Esophagus (tissue), 2 donors: ENCODE data around the gene RHEBL1. TPM values are rescaled to one million over a fixed set of nuclear protein-coding genes. Genes with fewer than 3 reads are reported as not detected.

Experiments
- H3K27ac ChIP-seq, 2 donors: one replicate each; pipeline ENCODE4 v1.5.1; 2013; ENCODE audit warnings: low read depth in 2 of 2, mild to moderate bottlenecking in 2 of 2, inconsistent platforms in 1 of 2, low read length in 1 of 2, moderate library complexity in 1 of 2
- H3K27me3 ChIP-seq, 2 donors: one replicate each; pipeline ENCODE4 v1.6.1; 2013; ENCODE audit warnings: low read length in 2 of 2, control low read depth in 1 of 2, mild to moderate bottlenecking in 1 of 2; ENCODE audit not compliant: insufficient read depth in 2 of 2, control insufficient read depth in 1 of 2
- H3K36me3 ChIP-seq, 2 donors: one replicate each; pipeline ENCODE4 v1.6.1; 2013; ENCODE audit warnings: low read length in 1 of 2; ENCODE audit not compliant: control insufficient read depth in 2 of 2, insufficient read depth in 2 of 2
- H3K4me1 ChIP-seq, 2 donors: one replicate each; pipeline ENCODE4 v1.6.1; 2013; ENCODE audit warnings: low read length in 1 of 2; ENCODE audit not compliant: control insufficient read depth in 2 of 2, insufficient read depth in 2 of 2
- H3K4me3 ChIP-seq, 2 donors: one replicate each; pipeline ENCODE4 v1.5.1; 2013; ENCODE audit warnings: low read length in 2 of 2, mild to moderate bottlenecking in 2 of 2, low read depth in 1 of 2, moderate library complexity in 1 of 2
- H3K9me3 ChIP-seq, 2 donors: one replicate each; pipeline ENCODE4 v1.6.1; 2013; ENCODE audit warnings: mild to moderate bottlenecking in 2 of 2, low read depth in 1 of 2, low read length in 1 of 2, moderate library complexity in 1 of 2; ENCODE audit not compliant: control insufficient read depth in 2 of 2, insufficient read depth in 1 of 2
- WGBS, 2 donors: extraction: QIAGEN DNeasy Blood & Tissue Kit; methylation state at CpG; one replicate each; pipeline ENCODE4 v1.1.7; 2013; 5-methylcytosine and 5-hydroxymethylcytosine counted together
- polyA plus RNA-seq, 2 donors: library from polyadenylated mRNA; stranded (reverse); fragments of 200-250 nt; gene quantifications; one replicate each; pipeline ENCODE4 v1.2.3, GENCODE V29; 2013
- donor health status: healthy with polysubstance abuse.
- donor health status: Bipolar disorder and iron deficiency.

RHEBL1 gene
- polyA plus RNA-seq, 2 donors: 0.24 to 0.39 TPM

DNA sequence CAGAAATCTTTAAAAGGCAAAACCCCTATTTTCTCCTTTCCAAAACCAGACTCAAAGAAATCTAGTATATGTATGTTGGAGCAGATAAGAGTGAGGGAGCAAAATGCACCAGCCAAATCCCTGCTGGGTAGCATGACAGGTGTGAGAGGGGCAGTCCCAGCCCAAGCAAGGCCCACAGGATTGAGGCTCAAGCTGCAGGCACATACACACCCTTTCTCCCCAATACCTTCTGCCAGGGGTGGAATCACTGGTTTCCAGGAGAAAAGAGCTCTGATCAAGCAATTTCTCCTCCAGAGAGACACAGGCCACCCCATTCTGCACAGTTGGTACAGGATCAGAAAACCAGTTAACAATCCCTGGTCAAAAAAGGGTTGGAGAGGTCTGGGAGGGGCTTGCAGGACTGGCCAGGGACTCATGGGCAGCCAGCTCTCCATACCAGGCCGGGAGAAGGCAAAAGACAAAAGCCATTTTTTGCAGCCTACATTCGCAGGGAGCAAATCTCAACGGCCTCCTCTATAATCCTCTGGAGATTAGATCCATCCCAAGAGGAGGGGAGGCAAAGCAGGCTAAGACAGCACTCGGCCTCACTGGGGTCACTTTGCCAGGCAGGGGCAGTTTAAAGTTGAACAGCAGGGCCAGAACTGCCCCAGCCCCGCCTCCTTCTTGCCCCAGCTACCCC is 11.3 kb downstream of the RHEBL1 start:
- Histone ChIP-seq H3K4me3 (peak overlapping the region; percentile 93 to 98), H3K4me1 (peaks cover 11 to 17% of the 10 kb centered on the region in 2 donors), H3K9me3 (no peaks in the 10 kb centered on the region), H3K36me3 (peaks cover under 1 to 11% of the 10 kb centered on the region in 2 donors), H3K27ac (peak overlapping the region in 1 of 2 donors; percentile 98), H3K27me3 (no peaks in the 10 kb centered on the region)
- 4 to 5% methylated on average over 5 of the region's 5 CpGs for WGBS, 2 donors

DNA sequence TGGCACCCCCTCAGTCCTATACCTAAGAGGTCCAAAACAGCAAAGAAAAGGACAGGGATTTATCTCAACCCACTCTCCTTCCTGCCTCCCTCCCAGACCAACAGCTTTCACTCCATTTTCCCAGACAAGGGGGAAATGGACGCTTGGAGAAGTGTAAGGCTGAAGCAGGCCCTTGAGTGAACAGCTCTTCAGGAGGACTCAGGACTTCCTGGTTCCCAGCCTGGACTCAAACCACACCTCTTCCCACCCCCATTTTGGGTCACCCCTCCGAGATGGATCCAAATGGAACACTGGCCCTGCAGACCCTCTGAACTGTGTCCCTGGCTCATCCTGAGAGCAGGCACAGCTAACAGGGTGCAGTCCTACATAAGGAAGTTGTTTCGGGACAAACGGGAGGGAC is 11.9 kb downstream of the RHEBL1 start:
- H3K27ac ChIP-seq: peak overlapping the region in 1 of 2 donors; percentile 59
- peaks cover 3 to 17% of the 10 kb centered on the region in 2 donors for H3K36me3 ChIP-seq
- 3 to 5% methylated on average over 4 of the region's 4 CpGs for WGBS, 2 donors
- peaks cover 11 to 20% of the 10 kb centered on the region in 2 donors for H3K4me1 ChIP-seq
- peak overlapping the region; percentile 93 to 98 for H3K4me3 ChIP-seq
- no peaks in the 10 kb centered on the region for H3K27me3 ChIP-seq
- H3K9me3 ChIP-seq: no peaks in the 10 kb centered on the region

DNA sequence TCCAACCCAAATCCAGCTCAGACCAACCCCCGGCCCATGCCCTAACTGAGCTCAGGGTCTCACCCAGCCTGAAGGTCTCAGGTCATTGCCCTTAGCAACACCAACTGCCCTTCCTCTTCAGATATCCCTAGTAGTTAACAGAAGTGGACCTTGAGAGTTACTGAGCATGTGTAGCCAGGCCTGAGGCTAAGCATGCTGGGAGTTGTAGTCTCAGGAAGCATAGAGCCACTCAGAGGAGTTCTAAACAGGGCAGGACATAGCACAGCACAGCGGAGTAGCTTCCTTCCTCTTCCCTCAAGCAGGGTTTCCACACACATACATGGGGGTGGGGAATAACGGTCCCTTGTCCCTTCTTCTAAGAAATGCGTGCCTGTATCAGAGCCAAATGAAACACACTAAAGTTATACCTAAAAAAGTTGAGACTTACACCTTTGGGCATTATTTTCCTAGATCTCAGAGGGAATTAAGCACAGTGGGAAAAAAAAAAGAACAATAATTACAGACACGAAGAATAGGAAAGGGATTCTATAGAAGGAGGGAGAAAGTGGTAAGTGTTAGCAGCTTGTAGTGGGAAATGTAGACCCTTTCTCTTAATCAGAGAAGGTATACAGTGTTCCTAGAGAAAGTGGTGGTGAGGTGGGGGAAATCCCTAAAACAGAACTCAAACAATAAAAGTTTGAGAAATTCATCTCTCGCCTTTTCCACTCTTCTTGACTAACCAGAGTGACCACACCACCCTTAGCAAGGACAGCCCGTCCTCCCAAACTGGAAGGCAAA is 13.6 kb downstream of the RHEBL1 start:
- Histone ChIP-seq H3K27ac (no peak overlapping the region), H3K4me1 (peaks cover 11 to 23% of the 10 kb centered on the region in 2 donors), H3K4me3 (no peak overlapping the region), H3K9me3 (no peaks in the 10 kb centered on the region), H3K36me3 (peaks cover 12 to 34% of the 10 kb centered on the region in 2 donors), H3K27me3 (no peaks in the 10 kb centered on the region)
- 38 to 41% methylated on average over 7 of the region's 7 CpGs for WGBS, 2 donors

DNA sequence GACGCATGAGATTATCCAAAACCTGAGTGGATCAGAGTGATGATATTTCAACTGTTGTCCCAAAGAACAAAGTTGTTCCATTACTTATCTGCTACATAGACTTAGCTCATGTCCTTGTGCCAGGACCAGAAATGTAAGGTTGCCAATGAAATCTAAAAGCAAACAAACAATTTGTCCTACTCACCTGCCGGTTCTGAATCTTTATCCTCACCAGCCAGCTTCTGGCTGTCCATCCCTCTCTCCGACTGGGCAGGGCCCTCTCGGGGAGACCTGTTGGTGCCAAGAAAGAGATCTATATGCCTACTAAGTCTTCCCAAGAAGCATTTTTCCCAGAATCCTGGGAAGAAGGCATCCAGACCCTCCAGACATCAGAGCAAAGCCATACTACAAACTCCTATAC is 14.7 kb downstream of the RHEBL1 start:
- H3K36me3 ChIP-seq: peaks cover 14 to 45% of the 10 kb centered on the region in 2 donors
- H3K4me3 ChIP-seq: no peak overlapping the region
- no peak overlapping the region for H3K27ac ChIP-seq
- peaks cover 11 to 23% of the 10 kb centered on the region in 2 donors for H3K4me1 ChIP-seq
- H3K9me3 ChIP-seq: no peaks in the 10 kb centered on the region
- 45 to 62% methylated on average over 4 of the region's 4 CpGs for WGBS, 2 donors
- no peaks in the 10 kb centered on the region for H3K27me3 ChIP-seq

DNA sequence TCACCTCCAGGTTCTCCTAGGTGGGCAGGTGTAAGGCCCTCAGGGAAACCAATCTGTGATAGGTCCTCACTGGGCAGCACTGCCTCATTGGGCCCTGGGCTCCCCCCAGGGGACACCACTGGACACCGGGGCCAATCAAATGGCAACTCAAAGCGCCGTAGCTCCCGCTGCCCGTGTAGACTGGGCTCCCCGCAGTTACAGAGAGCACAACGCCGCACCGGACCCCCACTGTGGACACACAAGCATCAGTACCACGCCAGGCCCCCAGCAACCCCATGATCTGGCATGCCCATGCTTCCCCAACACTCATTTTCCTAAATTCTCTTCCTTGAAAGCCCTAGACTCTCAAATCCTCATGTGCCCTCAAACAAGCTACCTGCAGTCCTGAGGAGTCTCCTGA is 15.3 kb downstream of the RHEBL1 start:
- H3K4me1 ChIP-seq: peaks cover 11 to 23% of the 10 kb centered on the region in 2 donors
- H3K27me3 ChIP-seq: no peaks in the 10 kb centered on the region
- no peak overlapping the region for H3K4me3 ChIP-seq
- no peak overlapping the region for H3K27ac ChIP-seq
- H3K9me3 ChIP-seq: no peaks in the 10 kb centered on the region
- 91 to 93% methylated on average over 10 of the region's 10 CpGs for WGBS, 2 donors
- H3K36me3 ChIP-seq: peaks cover 14 to 51% of the 10 kb centered on the region in 2 donors

DNA sequence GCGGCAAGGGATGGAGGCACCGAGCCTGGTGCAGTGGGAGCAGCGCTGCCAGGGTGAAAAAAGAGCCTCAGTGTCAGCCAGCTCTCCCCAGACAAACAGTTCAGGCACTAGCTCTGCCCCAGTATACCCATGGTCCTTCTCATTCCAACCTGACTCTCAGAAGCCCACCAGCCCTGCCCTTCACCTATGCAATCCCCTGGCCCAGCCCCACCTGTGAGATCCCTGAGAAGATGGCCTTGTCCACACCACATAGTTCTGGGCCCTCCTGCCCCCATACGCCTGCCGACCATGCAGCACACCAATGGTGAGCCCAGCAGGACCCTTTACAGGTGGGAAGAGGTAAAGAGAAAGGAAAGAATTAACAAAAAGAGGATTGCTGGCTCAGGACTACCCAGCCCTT is 15.7 kb downstream of the RHEBL1 start:
- WGBS, 2 donors: 93 to 94% methylated on average over 5 of the region's 5 CpGs
- Histone ChIP-seq H3K4me1 (peaks cover 11 to 23% of the 10 kb centered on the region in 2 donors), H3K36me3 (peaks cover 14 to 54% of the 10 kb centered on the region in 2 donors), H3K27me3 (no peaks in the 10 kb centered on the region), H3K27ac (no peak overlapping the region), H3K4me3 (no peak overlapping the region), H3K9me3 (no peaks in the 10 kb centered on the region)

DNA sequence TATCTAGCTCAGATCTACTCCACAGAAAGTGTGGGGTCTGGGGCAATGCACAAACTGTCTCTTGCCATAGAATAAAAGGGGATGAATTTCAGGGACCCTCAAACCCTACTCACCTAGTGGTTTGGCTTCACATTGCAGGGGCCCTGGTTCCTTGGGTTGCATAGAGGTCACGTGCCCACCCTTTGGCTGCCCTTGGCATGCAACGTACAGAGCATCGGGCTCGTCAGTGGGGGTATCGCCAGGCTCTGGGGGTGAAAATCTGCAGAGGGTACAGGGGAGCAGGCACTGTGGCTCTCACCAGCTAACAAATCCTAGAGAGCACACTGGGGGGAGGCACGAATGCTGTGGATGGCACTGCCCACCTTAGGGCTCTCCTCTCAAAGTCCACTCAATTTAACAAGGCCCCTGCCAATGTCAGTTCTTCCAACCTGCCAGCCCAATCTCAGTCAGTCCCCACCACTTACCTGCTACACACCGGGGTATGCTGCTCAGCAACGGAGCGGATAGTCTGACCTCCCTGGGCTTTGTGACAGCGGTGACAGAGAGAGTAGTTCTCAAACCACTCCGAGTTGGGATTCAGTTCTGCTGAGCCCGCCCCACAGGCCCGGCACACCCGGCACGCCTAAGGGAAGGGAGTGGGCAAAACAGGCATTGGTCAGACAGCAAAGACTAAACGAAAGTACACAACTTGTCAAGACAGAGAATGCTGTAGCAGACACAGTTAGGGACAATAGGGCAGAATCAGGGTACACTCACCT is 17.1 kb downstream of the RHEBL1 start:
- 78 to 81% methylated on average over 16 of the region's 16 CpGs for WGBS, 2 donors
- Histone ChIP-seq H3K27ac (peak overlapping the region in 1 of 2 donors; percentile 22), H3K36me3 (peaks cover 23 to 66% of the 10 kb centered on the region in 2 donors), H3K27me3 (no peaks in the 10 kb centered on the region), H3K4me3 (no peak overlapping the region), H3K4me1 (peaks cover 3 to 15% of the 10 kb centered on the region in 2 donors), H3K9me3 (no peaks in the 10 kb centered on the region)

DNA sequence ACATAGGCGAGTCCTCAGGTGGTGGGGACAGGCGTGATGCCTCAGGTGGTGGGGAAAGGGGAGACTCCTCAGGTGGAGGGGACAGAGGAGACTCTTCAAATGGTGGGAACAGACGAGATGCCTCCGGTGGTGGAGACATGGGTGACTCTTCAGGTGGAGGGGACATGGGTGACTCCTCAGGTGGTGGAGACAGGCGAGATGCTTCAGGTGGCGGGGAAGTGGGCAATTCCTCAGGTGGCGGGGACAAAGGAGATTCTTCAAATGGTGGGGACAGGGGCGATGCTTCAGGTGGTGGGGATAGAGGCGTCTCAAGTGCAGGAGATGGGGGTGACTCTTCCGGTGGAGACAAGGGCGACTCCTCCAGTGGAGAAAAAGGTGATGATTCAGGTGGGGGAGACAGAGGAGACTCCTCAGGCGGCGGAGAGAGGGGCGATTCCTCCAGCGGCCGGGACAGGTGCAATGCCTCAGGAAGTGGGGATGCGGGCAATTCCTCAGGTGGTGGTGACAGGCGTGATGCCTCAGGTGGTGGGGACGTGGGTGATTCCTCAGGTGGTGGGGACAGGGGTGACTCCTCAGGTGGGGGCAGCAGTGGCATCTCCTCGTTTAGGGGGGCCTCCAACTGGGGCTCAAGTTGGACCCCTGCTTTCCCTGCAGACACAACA is 17.9 kb downstream of the RHEBL1 start:
- H3K27ac ChIP-seq: no peak overlapping the region

DNA sequence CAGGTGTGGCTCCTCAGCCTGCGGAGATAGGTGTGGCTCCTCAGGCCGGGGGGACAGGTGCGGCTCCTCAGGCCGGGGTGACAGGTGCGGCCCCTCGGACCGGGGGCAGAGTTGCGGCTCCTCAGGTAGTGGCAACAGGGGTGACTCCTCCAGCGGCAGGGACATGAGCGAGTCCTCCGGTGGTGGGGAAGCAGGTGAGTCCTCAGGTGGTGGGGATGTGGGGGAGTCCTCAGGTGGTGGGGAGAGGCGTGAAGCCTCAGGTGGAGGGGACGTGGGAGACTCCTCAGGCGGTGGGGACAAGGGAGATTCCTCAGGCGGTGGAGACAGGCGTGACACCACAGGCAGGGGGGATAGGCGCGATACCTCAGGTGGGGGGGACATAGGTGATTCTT is 18.4 kb downstream of the RHEBL1 start:
- H3K27ac ChIP-seq: no peak overlapping the region
- no peak overlapping the region for H3K4me3 ChIP-seq
- WGBS, 2 donors: 94 to 96% methylated on average over 18 of the region's 18 CpGs
- no peaks in the 10 kb centered on the region for H3K27me3 ChIP-seq
- H3K36me3 ChIP-seq: peaks cover 25 to 71% of the 10 kb centered on the region in 2 donors
- no peaks in the 10 kb centered on the region for H3K9me3 ChIP-seq
- H3K4me1 ChIP-seq: peaks cover 0 to 13% of the 10 kb centered on the region in 2 donors

More for the DNA sequence above, 17.9 kb downstream of the RHEBL1 start:
- Histone ChIP-seq H3K27me3 (no peaks in the 10 kb centered on the region), H3K4me3 (no peak overlapping the region), H3K4me1 (peaks cover 0 to 13% of the 10 kb centered on the region in 2 donors), H3K9me3 (no peaks in the 10 kb centered on the region), H3K36me3 (peaks cover 23 to 68% of the 10 kb centered on the region in 2 donors)
- WGBS, 2 donors: 91 to 93% methylated on average over 20 of the region's 20 CpGs
